GM18873 (cell line): ENCODE results near the gene TNNI3.
"Not testable (repeated sequence)": the region's sequence is repeated elsewhere in the genome, so short reads cannot be mapped to it uniquely, and the experiment has no call there.

ENCODE experiments used
- ATAC-seq: cut with Tn5 transposase; IDR thresholded peaks from one replicate; pipeline ENCODE4 v1.9.1; 2021; ENCODE audit warnings: mild to moderate bottlenecking, moderate library complexity, moderate number of reproducible peaks; ENCODE audit not compliant: unreplicated experiment, low FRiP score

Gene TNNI3

DNA sequence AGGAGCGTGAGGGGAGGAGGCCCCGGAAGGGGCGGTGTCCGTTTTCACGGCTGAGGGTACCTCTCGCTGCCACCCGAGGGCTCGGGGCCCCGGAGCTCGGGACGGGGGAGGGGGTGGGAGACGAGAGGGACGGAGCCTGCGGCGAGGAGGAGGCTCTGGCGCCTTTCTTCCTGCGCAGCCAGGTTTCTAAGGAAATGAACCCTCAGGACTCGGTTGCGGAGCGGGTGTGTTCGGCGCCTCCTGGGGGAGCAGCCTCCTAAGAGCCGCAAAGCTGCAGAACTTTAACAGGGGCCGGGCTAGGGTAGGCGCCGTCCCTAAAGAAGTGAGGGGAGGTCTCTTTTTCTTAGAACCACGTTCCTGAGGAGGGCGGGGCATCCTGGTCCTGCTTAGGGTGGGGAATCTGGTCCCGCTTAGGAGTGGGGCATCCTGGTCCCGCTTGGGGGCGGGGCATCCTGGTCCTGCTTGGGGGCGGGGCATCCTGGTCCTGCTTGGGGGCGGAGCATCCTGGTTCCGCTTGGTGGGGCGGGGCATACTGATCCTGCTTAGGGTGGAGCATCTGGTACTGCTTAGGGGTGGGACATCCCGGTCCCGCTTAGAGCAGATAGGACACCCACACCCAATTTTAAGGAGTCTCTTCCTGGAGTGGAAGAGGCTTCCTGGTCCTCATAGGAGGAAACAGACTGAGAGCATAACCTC is 16.3 kb upstream of the TNNI3 start:
- ATAC-seq, result no peak

GRCh38 chr19:55173186-55173713 is 15.7 kb upstream of the TNNI3 start:
- no peak for ATAC-seq

- ATAC-seq, result no peak
Observed at GRCh38 chr19:55172741-55173140, 15.2 kb upstream of the TNNI3 start.

GRCh38 chr19:55172318-55172717 is 14.8 kb upstream of the TNNI3 start:
- not testable (repeated sequence) for ATAC-seq

- ATAC-seq, result no peak
Observed at GRCh38 chr19:55171440-55171839, 13.9 kb upstream of the TNNI3 start.

DNA sequence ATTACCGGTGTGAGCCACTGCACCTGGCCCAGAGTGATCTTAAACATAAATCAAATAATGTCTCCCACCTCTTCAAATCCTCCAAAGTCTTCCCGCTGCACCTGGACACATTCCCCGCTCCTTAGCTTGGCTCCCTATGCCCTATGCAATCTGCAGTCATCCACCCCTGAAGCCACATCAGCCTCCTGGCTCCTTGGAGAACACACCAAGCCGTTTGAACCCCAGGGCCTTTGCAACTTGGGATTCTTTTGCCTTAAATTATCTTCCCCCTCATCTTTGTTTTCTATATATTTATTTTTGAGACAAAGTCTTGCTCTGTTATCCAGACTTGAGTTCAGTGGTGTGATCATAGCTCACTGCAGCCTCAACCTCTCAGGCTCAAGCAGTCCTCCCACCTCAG is 11.6 kb upstream of the TNNI3 start:
- no peak for ATAC-seq

- no peak for ATAC-seq
Observed at GRCh38 chr19:55166530-55167268, 9.2 kb upstream of the TNNI3 start, which contains the start of gene DNAAF3. TSS of gene DNAAF3 (minus strand) at chr19:55166613. CDS start at chr19:55166413, 200 bp downstream.

DNA sequence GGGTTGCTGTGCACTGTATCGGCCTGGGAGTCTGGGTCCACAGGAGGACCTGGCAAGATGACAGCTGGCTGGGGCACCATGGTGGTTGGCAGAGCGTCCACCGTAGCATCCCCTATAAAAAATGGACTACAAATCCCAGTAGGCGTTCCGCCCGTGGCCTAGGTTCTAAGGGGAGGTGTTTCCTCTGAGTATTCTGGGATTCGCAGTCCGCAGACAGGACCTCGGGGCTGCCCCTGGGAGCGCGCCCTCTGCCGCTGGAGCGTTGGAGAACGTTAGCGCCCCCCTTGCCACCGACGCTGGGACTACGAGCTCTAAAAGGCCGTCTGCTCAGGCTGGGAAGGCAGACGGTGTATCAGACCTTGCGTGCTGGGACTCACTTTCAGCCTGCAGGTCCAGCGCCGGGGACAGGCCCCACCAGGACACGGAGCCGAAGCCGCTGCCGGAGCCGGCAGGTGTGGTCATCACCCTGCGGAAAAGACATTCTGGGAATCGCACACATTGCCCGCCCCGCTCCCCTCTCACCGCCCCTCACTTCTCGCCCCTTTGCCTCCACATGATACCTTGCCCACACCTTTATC is 8.5 kb upstream of the TNNI3 start:
- ATAC-seq, result no peak

DNA sequence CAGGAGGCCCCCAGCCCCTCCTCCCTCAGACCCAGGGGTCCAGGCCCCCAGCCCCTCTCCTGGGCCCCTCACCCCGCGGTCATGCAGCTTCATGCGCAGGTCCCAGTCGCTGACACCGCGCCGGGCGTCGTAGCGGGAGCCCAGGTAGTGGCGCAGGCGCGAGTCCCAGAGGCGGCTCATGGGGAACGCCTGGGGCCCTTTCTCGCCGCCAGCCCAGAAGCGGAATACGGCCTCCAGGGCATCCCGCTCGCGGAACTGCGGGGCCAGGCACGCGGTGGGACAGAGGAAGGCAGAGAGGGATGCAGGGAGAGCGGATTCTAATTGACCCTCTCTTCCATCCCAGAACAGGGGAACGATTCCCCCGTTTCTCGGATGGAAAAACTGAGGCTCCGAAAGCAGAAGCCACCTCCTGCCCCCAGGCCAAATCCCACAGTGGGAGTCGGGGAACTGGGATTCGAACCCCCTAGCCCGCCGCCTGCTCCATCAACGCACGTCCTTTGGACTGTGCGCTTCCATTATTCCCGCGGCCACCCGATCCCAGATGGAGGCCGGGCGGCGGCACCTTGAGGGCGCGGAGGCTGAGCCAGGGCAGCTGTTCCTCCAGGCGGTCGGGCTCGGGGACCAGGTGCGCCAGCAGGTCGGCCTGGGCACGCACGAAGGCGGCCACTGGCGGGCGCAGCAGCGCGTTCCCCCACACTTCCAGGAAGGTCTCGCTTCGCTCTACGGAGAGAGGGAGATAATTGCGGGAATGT is 4.2 kb upstream of the TNNI3 start:
- no peak for ATAC-seq

DNA sequence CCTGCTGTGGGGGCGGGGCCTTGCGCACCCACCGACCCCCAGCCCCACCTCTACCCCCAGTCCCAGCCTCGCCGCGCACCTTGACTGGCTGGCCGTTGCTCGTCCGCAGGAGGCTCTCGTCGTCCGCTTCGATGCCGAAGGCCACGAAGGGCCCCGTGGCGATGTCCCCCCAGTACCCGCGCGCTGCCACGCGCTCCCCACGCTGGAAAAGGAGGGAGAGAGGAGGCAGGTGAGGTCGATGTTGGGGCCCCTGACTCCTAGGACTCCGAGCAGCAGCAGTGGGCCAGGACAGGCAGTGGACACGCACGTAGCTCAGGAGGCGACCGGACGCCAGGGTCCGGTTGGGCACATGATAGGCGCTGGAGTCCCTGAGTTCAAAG is 3.4 kb upstream of the TNNI3 start:
- ATAC-seq, result no peak

GRCh38 chr19:55160128-55160985 is 2.8 kb upstream of the TNNI3 start:
- ATAC-seq, result no peak

- no peak for ATAC-seq
Observed at GRCh38 chr19:55158848-55159749, 1.6 kb upstream of the TNNI3 start.

- ATAC-seq, result no peak
Observed at GRCh38 chr19:55158423-55158822, 891 bp upstream of the TNNI3 start.

- ATAC-seq, result no peak
Observed at GRCh38 chr19:55156202-55157063, 1.1 kb downstream of the TNNI3 start.

- not testable (repeated sequence) for ATAC-seq
Observed at GRCh38 chr19:55155784-55156183, 1.7 kb downstream of the TNNI3 start.

DNA sequence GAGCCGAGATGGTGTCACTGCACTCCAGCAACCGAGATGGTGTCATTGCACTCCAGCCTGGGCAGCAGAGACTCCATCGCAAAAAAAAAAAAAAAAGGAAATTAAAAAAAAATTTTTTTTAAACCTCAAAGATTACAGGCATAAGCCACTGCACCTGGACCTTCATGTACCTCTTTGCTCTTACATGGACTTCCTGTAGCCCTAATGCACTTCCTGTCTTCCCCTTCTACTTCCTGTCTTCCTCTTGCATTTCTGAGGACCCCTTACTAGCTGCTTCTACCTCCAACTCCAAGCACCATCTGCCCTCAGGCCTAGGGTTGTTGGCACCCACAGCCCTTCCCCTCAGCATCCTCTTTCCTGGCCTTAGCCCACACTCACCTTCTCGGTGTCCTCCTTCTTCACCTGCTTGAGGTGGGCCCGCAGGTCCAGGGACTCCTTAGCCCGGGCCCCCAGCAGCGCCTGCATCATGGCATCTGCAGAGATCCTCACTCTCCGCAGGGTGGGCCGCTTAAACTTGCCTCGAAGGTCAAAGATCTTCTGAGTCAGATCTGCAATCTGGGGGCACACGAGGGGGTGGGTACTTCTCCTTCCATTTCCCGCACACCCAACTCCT is 3.8 kb downstream of the TNNI3 start:
- no peak for ATAC-seq

DNA sequence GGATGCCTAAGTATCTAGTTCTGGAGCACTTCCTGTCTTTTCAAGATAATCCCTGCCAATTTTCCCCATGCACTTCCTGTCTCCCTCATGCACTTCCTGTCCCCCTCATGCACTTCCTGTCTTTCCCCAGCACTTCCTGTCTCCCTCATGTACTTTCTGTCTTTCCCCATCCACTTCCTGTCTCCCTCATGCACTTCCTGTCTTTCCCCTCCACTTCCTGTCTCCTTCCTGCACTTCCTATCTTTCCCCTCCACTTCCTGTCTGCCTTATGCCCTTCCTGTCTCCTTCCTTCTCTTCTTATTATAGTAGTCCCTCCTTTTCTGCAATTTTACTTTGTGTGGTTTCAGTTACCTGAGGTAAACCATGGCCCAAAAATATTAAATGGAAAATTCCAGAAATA is 5.5 kb downstream of the TNNI3 start:
- no peak for ATAC-seq
